K562 (cell line): ENCODE results near the gene HEATR1. TPM values are rescaled to one million over a fixed set of nuclear protein-coding genes. Genes with fewer than 3 reads are reported as not detected.

ENCODE experiments used
- ADNP ChIP-seq: fragments of 200-800 bp; sonication (Bioruptor generic); IDR thresholded peaks from 2 replicates; pipeline ENCODE4 v1.6.1; 2016; ENCODE audit warnings: missing genetic modification characterization, missing compliant biosample characterization
- ATF7 ChIP-seq: fragments of 450-650 bp; IDR thresholded peaks from 2 replicates; pipeline ENCODE4 v1.7.1; 2014; ENCODE audit warnings: mild to moderate bottlenecking, moderate library complexity
- DMBX1 ChIP-seq: fragments of 250-450 bp; sonication (Bioruptor Pico); IDR thresholded peaks from 2 replicates; pipeline ENCODE4 v1.8.0; 2022; ENCODE audit warnings: inconsistent platforms, mild to moderate bottlenecking, moderate library complexity, borderline replicate concordance
- GTF2A2 ChIP-seq: IDR thresholded peaks from 2 replicates; pipeline ENCODE4 v1.6.1; 2016; ENCODE audit warnings: mild to moderate bottlenecking, missing genetic modification characterization, missing compliant biosample characterization
- JUN ChIP-seq, 2 experiments: sonication (generic) in 1 of 2; formaldehyde crosslinking in 1 of 2; IDR thresholded peaks; 2 replicates each; pipeline versions ENCODE4 v1.6.1 to v1.8.0; 2012 to 2022; ENCODE audit warnings: borderline replicate concordance in 2 of 2, mild to moderate bottlenecking in 2 of 2, improper control_type of control experiment in 1 of 2, low read depth in 1 of 2, low read length in 1 of 2, missing genetic modification reagents in 1 of 2
- LCOR ChIP-seq: sonication (generic); formaldehyde crosslinking; IDR thresholded peaks from 2 replicates; pipeline ENCODE4 v1.8.0; 2022; ENCODE audit warnings: mild to moderate bottlenecking, missing genetic modification reagents
- MTA3 ChIP-seq: fragments of 450-650 bp; formaldehyde crosslinking; IDR thresholded peaks from 2 replicates; pipeline ENCODE4 v1.6.1; 2017; ENCODE audit warnings: mild to moderate bottlenecking, borderline replicate concordance
- MYNN ChIP-seq, 2 experiments: sonication (generic); formaldehyde crosslinking in 1 of 2; IDR thresholded peaks; 2 replicates each; pipeline versions ENCODE4 v1.5.0 to v1.6.1; 2016 to 2020; ENCODE audit warnings: antibody characterized with exemption in 1 of 2, missing genetic modification reagents in 1 of 2
- NR3C1 ChIP-seq: sonication (generic); formaldehyde crosslinking; IDR thresholded peaks from 2 replicates; pipeline ENCODE4 v1.8.1; 2022; ENCODE audit warnings: missing genetic modification reagents
- SAFB ChIP-seq: fragments of 200-400 bp; formaldehyde crosslinking; IDR thresholded peaks from 2 replicates; pipeline ENCODE4 v1.6.1; 2017; ENCODE audit warnings: low read depth, low read length, borderline replicate concordance
- SREBF2 ChIP-seq: sonication (generic); formaldehyde crosslinking; IDR thresholded peaks from 2 replicates; pipeline ENCODE4 v1.4.0; 2020; ENCODE audit warnings: mild to moderate bottlenecking, missing genetic modification reagents
- ZNF408 ChIP-seq: fragments of 250-450 bp; sonication (Bioruptor Pico); IDR thresholded peaks from 2 replicates; pipeline ENCODE4 v1.4.0; 2020; ENCODE audit warnings: low read depth, mild to moderate bottlenecking, moderate library complexity
- ZNF41 ChIP-seq: fragments of 250-450 bp; sonication (Bioruptor Pico); conservative IDR thresholded peaks from 2 replicates; pipeline ENCODE4 v1.4.0; 2020; ENCODE audit warnings: mild to moderate bottlenecking
- ZNF444 ChIP-seq: fragments of 250-450 bp; sonication (Bioruptor Pico); IDR thresholded peaks from 2 replicates; pipeline ENCODE4 v1.4.0; 2020; ENCODE audit warnings: mild to moderate bottlenecking, moderate library complexity
- polyA plus RNA-seq, 8 experiments: library from polyadenylated mRNA; depleted of rRNA in 4 of 8; stranded (reverse) in 5 of 8; unstranded in 3 of 8; fragments of >200 nt; fragmentation: Nextera tagmentation in 2 of 8; fragmentation: Illumina TruSeq in 1 of 8; extraction: Ambion mirVana in 2 of 8; extraction: Trizol in 1 of 8; gene quantifications; 2 replicates each; pipeline versions ENCODE4 v1.2.1 to v1.2.3, GENCODE V29; 2011 to 2014; ENCODE audit warnings: inconsistent platforms in 1 of 8, missing spikeins in 1 of 8
- total RNA-seq, 7 experiments: library from RNA; depleted of rRNA in 6 of 7; stranded (reverse); fragments of >200 nt in 6 of 7; fragmentation: Illumina TruSeq in 2 of 7; extraction: Trizol in 2 of 7; gene quantifications; 2 replicates each; pipeline versions ENCODE4 v1.2.1 to v1.2.3, GENCODE V29; 2011 to 2021; ENCODE audit warnings: low replicate concordance in 1 of 7
- TF ChIP-seq, protein P1 (sequence below): fragments of 450-650 bp; conservative IDR thresholded peaks from 2 replicates; pipeline ENCODE4 v1.6.1; 2016; ENCODE audit warnings: missing genetic modification characterization, low read depth, mild to moderate bottlenecking, missing compliant biosample characterization, moderate library complexity
- TF ChIP-seq, protein P2 (sequence below): sonication (generic); formaldehyde crosslinking; IDR thresholded peaks from 2 replicates; pipeline ENCODE4 v1.8.0; 2022; ENCODE audit warnings: mild to moderate bottlenecking, missing genetic modification reagents, borderline replicate concordance
- TF ChIP-seq, protein P3 (sequence below): sonication (generic); formaldehyde crosslinking; IDR thresholded peaks from 2 replicates; pipeline ENCODE4 v1.5.0; 2020; ENCODE audit warnings: missing genetic modification reagents
- TF ChIP-seq, protein P4 (sequence below): fragments of 450-650 bp; IDR thresholded peaks from one replicate; pipeline ENCODE4 v1.6.1; 2018; ENCODE audit warnings: mild to moderate bottlenecking, moderate library complexity; ENCODE audit not compliant: partially characterized antibody

HEATR1 gene
- total and polyA plus RNA-seq, 9 of the 15 experiments (the other 6 are each of a cell fraction or from before 2014, with no cell fraction given): 28.3 to 108 (median 50.9) TPM

DNA sequence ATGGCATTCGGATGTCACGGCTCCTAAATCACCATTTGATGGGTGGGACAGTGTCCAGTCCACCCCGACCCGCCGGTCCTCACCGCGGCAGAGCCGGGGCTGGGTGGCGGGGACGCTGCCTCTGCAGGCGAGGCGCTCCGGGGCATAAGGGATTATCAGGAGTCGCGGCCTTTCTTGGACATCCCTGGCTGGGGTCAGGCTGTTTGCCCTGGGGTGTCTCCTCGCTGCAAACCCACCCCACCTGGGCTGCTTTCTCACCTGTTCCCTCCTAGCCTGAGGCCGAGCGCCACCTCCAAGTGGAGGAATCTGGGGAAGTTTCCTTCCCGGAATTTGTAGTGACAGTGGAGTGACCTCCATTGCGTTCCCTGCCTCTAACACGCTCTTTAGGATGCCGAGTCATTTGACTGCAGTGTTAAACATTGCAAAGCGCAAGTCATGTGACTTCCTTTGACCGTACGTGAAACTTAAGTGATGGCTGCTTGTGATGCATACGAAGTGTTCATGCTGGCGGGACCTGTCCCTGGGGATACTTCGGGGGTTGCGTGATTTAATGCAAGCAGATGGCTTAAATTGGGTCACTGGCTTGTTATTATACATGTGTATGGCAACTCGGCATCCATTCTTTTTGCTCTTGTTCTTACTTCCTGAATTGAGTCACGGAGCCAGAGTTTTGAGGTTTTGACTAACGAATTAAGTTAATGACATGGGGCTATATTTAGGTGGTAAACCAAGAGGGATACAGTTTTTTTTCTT, 80.0 kb downstream of the HEATR1 start (continued):
- TF ChIP-seq DMBX1 (CRISPR knock-in tag): peak; percentile 42; the same call in 1 of the 2 replicates
- no peak for TF ChIP-seq ZNF444
- no peak; the same call in 1 of the 2 replicates for TF ChIP-seq MTA3
- no peak for TF ChIP-seq NR3C1 (CRISPR knock-in tag)
- no peak for TF ChIP-seq MYNN (IDR thresholded peaks at IDR 0.05)
- no peak for TF ChIP-seq MYNN (CRISPR knock-in tag; IDR thresholded peaks at IDR 0.05)
- TF ChIP-seq, protein P1, sequence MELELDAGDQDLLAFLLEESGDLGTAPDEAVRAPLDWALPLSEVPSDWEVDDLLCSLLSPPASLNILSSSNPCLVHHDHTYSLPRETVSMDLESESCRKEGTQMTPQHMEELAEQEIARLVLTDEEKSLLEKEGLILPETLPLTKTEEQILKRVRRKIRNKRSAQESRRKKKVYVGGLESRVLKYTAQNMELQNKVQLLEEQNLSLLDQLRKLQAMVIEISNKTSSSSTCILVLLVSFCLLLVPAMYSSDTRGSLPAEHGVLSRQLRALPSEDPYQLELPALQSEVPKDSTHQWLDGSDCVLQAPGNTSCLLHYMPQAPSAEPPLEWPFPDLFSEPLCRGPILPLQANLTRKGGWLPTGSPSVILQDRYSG (tag): peak; percentile 63; the same call in 1 of the 2 replicates
- TF ChIP-seq SREBF2 (CRISPR knock-in tag): no peak
- TF ChIP-seq ADNP (tag): no peak
- no peak; the same call in 1 of the 2 replicates for TF ChIP-seq LCOR (CRISPR knock-in tag)
- TF ChIP-seq, protein P2, sequence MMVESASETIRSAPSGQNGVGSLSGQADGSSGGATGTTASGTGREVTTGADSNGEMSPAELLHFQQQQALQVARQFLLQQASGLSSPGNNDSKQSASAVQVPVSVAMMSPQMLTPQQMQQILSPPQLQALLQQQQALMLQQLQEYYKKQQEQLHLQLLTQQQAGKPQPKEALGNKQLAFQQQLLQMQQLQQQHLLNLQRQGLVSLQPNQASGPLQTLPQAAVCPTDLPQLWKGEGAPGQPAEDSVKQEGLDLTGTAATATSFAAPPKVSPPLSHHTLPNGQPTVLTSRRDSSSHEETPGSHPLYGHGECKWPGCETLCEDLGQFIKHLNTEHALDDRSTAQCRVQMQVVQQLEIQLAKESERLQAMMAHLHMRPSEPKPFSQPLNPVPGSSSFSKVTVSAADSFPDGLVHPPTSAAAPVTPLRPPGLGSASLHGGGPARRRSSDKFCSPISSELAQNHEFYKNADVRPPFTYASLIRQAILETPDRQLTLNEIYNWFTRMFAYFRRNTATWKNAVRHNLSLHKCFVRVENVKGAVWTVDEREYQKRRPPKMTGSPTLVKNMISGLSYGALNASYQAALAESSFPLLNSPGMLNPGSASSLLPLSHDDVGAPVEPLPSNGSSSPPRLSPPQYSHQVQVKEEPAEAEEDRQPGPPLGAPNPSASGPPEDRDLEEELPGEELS: peak; percentile 89
- no peak for TF ChIP-seq JUN (IDR thresholded peaks at IDR 0.05; ENCODE audit: borderline replicate concordance, low read depth, low read length)
- TF ChIP-seq JUN (CRISPR knock-in tag; IDR thresholded peaks at IDR 0.05; ENCODE audit: borderline replicate concordance): no peak; the same call in 1 of the 2 replicates
- TF ChIP-seq ZNF41 (CRISPR knock-in tag): 0 out of 2 replicates have a peak, but pooled peaks have one; percentile 19
- no peak for TF ChIP-seq GTF2A2 (tag)
- 0 out of 2 replicates have a peak, but pooled peaks have one; percentile 10 for TF ChIP-seq SAFB
- TF ChIP-seq, protein P3, sequence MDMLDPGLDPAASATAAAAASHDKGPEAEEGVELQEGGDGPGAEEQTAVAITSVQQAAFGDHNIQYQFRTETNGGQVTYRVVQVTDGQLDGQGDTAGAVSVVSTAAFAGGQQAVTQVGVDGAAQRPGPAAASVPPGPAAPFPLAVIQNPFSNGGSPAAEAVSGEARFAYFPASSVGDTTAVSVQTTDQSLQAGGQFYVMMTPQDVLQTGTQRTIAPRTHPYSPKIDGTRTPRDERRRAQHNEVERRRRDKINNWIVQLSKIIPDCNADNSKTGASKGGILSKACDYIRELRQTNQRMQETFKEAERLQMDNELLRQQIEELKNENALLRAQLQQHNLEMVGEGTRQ (CRISPR knock-in tag): peak; percentile 91
- TF ChIP-seq ZNF408 (CRISPR knock-in tag): no peak
- TF ChIP-seq, protein P4, sequence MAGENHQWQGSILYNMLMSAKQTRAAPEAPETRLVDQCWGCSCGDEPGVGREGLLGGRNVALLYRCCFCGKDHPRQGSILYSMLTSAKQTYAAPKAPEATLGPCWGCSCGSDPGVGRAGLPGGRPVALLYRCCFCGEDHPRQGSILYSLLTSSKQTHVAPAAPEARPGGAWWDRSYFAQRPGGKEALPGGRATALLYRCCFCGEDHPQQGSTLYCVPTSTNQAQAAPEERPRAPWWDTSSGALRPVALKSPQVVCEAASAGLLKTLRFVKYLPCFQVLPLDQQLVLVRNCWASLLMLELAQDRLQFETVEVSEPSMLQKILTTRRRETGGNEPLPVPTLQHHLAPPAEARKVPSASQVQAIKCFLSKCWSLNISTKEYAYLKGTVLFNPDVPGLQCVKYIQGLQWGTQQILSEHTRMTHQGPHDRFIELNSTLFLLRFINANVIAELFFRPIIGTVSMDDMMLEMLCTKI: no peak
- TF ChIP-seq ATF7: no peak; the same call in 1 of the 2 replicates
